ENCODE data around the gene STX8. TPM values are rescaled to one million over a fixed set of nuclear protein-coding genes. Genes with fewer than 3 reads are reported as not detected.
"Not testable (repeated sequence)": the region's sequence is repeated elsewhere in the genome, so short reads cannot be mapped to it uniquely, and the experiment has no call there.

The STX8 gene
- total RNA-seq, 2 donors from 2014 or later: 38.8 to 60.8 TPM

DNA sequence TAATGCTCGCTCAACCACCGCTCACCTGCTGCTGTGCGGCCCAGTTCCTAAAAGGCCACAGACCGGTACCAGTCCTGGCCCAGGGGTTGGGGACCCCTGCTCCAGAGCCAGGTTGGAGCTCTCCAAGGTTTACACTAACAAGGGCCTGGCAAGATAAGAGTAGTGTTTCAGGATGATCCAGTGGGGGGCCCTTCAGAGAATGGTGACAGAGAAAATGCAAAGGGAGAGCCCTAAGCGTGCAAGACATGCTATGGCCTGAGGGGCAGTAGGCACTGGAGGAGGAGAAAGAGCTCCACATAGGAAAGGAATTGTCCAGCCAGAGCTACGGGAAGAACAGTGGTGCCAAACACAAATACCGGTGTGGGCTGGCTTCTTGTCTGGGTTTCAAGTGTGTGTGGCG lies 233.4 kb downstream of the STX8 start:
- H3K9me3 ChIP-seq: no peaks in the 10 kb centered on the region
- no peak overlapping the region for H3K4me3 ChIP-seq
- TF ChIP-seq, protein P1, sequence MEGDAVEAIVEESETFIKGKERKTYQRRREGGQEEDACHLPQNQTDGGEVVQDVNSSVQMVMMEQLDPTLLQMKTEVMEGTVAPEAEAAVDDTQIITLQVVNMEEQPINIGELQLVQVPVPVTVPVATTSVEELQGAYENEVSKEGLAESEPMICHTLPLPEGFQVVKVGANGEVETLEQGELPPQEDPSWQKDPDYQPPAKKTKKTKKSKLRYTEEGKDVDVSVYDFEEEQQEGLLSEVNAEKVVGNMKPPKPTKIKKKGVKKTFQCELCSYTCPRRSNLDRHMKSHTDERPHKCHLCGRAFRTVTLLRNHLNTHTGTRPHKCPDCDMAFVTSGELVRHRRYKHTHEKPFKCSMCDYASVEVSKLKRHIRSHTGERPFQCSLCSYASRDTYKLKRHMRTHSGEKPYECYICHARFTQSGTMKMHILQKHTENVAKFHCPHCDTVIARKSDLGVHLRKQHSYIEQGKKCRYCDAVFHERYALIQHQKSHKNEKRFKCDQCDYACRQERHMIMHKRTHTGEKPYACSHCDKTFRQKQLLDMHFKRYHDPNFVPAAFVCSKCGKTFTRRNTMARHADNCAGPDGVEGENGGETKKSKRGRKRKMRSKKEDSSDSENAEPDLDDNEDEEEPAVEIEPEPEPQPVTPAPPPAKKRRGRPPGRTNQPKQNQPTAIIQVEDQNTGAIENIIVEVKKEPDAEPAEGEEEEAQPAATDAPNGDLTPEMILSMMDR (IDR thresholded peaks at IDR 0.05): no peak

DNA sequence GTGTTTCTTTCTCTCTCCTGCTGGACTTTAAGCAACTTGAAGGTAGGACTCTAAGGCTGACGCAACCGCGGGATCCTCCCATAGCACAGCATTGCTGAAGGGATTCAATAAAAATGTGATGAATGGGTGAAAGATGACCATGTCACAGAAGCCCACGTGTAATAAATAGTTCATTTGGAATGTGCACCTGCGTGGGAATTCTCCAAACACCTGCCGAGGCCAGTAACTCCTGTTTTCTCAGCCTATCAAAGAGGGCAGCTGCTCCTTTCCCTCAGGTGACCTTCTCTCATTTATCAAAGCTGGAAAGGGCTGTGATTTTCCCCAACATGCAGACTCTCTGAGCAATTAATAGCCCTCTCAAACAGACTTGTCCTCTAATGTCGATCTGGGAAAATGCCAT lies 235.7 kb downstream of the STX8 start:
- H3K27me3 ChIP-seq: no peaks in the 10 kb centered on the region
- H3K4me1 ChIP-seq: peaks cover 0 to 4% of the 10 kb centered on the region in 2 donors
- no peak overlapping the region for H3K4me3 ChIP-seq
- TF ChIP-seq, protein P1 (IDR thresholded peaks at IDR 0.05): no peak
- H3K27ac ChIP-seq: no peak overlapping the region
- no peak for DNase-seq (ENCODE audit: low spot score)
- H3K36me3 ChIP-seq: no peaks in the 10 kb centered on the region
- peaks cover 0 to 12% of the 10 kb centered on the region in 2 donors for H3K9me3 ChIP-seq

More for the DNA sequence above, 233.4 kb downstream of the STX8 start:
- Histone ChIP-seq H3K36me3 (no peaks in the 10 kb centered on the region), H3K27ac (no peak overlapping the region), H3K4me1 (peaks cover 0 to 4% of the 10 kb centered on the region in 2 donors), H3K27me3 (no peaks in the 10 kb centered on the region)
- no peak for DNase-seq (ENCODE audit: low spot score)

DNA sequence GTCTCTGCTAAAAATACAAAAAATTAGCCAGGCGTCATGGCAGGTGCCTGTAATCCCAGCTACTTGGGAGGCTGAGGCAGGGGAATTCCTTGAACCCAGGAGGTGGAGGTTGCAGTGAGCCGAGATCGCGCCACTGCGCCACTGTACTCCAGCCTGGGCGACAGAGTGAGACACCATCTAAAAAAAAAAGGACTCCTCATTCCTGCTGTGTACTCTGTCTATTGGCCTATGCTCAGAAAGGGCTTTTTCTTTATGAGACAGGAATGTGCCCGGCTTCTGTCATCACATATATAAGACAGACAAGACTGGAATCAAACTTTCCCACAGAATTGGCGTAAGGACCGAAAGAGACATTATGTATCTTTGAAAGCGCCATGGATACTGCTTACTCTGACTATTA lies 236.1 kb downstream of the STX8 start:
- not testable (repeated sequence) for DNase-seq (ENCODE audit: low spot score); H3K36me3 ChIP-seq; H3K27ac ChIP-seq; H3K4me1 ChIP-seq; H3K4me3 ChIP-seq; H3K27me3 ChIP-seq
- peaks cover 0 to 17% of the 10 kb centered on the region in 2 donors for H3K9me3 ChIP-seq

DNA sequence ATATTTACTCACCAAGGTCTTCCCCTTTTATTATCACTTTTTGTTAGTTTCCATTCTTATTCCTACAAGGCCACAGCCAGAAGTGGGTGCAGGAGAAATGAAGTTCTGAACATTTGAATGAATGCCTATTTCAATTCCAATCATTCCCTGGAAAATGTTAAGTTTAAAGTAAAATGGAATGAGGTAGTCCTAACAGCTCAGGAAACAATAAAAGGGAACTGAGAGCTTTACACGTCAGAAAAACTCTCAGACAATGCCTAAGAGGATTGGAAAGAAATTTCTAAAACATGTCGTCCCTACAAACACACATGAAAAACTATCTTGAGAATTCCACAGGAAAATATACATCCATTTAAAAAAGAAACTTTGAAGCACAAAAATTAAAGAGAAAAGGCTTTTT lies 238.8 kb downstream of the STX8 start:
- no peaks in the 10 kb centered on the region for H3K4me1 ChIP-seq
- H3K36me3 ChIP-seq: no peaks in the 10 kb centered on the region
- peaks cover 0 to 19% of the 10 kb centered on the region in 2 donors for H3K9me3 ChIP-seq
- TF ChIP-seq, protein P1 (IDR thresholded peaks at IDR 0.05): no peak
- H3K4me3 ChIP-seq: no peak overlapping the region
- no peak overlapping the region for H3K27ac ChIP-seq
- DNase-seq (ENCODE audit: low spot score): no peak
- H3K27me3 ChIP-seq: no peaks in the 10 kb centered on the region

DNA sequence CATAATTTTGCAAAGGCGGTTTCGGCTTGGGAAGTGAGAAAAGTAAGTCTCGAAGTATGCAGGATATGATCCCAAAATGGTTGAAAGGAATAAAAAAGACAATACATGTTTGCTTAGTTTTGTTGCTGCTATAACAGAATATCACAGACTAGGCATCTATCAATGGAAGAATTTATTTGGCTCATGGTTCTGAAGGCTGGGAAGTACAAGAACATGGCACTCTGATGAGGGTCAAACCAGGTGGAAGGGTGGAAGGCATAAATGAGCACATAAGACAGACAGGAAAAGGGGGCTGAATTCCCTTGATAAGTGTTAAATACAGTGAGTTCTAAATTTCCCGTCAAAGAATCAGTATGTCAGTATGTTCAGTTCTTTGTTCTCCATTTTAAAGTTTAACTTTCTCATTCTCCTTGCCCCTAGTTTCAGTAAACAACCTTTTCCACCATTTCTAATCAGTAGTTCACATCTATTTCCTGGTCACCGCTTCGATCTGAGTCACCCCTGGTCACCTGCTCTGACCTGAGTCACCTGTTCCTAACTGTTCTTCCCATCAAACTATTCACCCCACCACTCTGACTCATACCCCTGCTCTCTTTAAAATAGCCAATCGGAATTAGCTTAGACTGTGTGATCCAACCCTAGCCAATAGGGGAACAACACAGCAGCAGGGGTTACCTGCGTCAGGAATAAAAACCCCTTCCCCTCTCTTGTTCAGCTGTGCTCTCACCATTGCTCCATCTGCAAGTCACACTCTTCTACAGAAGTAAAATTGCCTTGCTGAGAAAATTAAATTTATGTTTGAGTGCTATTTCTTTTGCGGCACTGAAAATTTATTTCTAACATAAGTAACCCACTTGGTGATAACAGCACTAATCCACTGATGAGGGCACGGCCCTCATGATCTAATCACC lies 240.8 kb downstream of the STX8 start:
- Histone ChIP-seq H3K36me3 (no peaks in the 10 kb centered on the region), H3K9me3 (peaks cover 0 to 19% of the 10 kb centered on the region in 2 donors), H3K27me3 (no peaks in the 10 kb centered on the region), H3K4me1 (no peaks in the 10 kb centered on the region), H3K27ac (no peak overlapping the region), H3K4me3 (no peak overlapping the region)
- TF ChIP-seq, protein P1 (IDR thresholded peaks at IDR 0.05): no peak
- no peak for DNase-seq (ENCODE audit: low spot score)

DNA sequence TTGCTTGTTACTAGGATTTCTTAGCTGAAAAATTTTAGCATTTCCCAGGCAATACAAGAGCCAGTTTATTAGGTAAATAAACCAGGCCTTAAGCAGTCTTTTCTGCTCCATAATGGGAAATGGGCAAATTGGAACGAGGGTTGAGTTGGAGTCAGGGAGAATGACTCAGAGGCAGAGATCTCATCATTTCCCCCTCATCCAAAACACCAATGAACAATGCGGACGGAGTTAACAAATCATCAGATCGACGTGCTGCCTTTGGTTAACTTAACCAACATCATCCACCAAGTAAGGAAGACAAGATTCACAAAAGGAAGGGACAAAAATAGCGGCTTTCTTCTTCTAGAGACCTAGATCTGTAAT lies 243.5 kb downstream of the STX8 start:
- no peaks in the 10 kb centered on the region for H3K36me3 ChIP-seq
- TF ChIP-seq, protein P1 (IDR thresholded peaks at IDR 0.05): no peak
- no peak overlapping the region for H3K4me3 ChIP-seq
- peaks cover 0 to 19% of the 10 kb centered on the region in 2 donors for H3K9me3 ChIP-seq
- no peaks in the 10 kb centered on the region for H3K27me3 ChIP-seq
- no peak for DNase-seq (ENCODE audit: low spot score)
- no peaks in the 10 kb centered on the region for H3K4me1 ChIP-seq
- no peak overlapping the region for H3K27ac ChIP-seq
